Astrocyte of the spinal cord (primary cell): Measurements from ENCODE around the gene PHACTR3.

Experiments
- DNase-seq: peaks from one replicate; pipeline ENCODE4 v3.0.0; 2011; ENCODE audit warnings: low read depth, low spot score
- H3K4me3 ChIP-seq: 2 replicates; pipeline ENCODE4 v1.5.1; 2011; ENCODE audit warnings: low read depth, mild to moderate bottlenecking, low read length, moderate library complexity
- CTCF ChIP-seq: IDR thresholded peaks from 2 replicates; pipeline ENCODE4 v1.5.1; 2012; ENCODE audit warnings: low read depth, mild to moderate bottlenecking, low read length, inconsistent platforms
- in situ Hi-C: cut with HindIII; loops from 2 replicates; pipeline ENCODE4 v1.10.0; 2017; ENCODE audit warnings: low sequenced_read_pairs

The PHACTR3 gene

GRCh38 chr20:59861401-59861800, 257.1 kb downstream of the PHACTR3 start:
- TF ChIP-seq CTCF: no peak
- no peak for DNase-seq
- in situ Hi-C loops: no loop called here
- no peak overlapping the region for H3K4me3 ChIP-seq

- TF ChIP-seq CTCF: no peak
- no peak overlapping the region for H3K4me3 ChIP-seq
- in situ Hi-C loops: no loop called here
- no peak for DNase-seq
Observed at GRCh38 chr20:59863058-59863457, 258.7 kb downstream of the PHACTR3 start.

- H3K4me3 ChIP-seq: no peak overlapping the region
- no peak for TF ChIP-seq CTCF
- DNase-seq: no peak
- in situ Hi-C loops: no loop called here
Observed at GRCh38 chr20:59864726-59865125, 260.4 kb downstream of the PHACTR3 start.

GRCh38 chr20:59866338-59866737, 262.0 kb downstream of the PHACTR3 start:
- no peak for TF ChIP-seq CTCF
- in situ Hi-C loops: no loop called here
- H3K4me3 ChIP-seq: no peak overlapping the region
- no peak for DNase-seq

- in situ Hi-C loops: no loop called here
- no peak overlapping the region for H3K4me3 ChIP-seq
- TF ChIP-seq CTCF: no peak
- no peak for DNase-seq
Observed at GRCh38 chr20:59871096-59871495, 266.8 kb downstream of the PHACTR3 start.

- no peak for DNase-seq
- in situ Hi-C loops: no loop called here
- H3K4me3 ChIP-seq: no peak overlapping the region
- TF ChIP-seq CTCF: no peak
Observed at GRCh38 chr20:59873409-59873808, 269.1 kb downstream of the PHACTR3 start.

GRCh38 chr20:59880198-59880597, 275.9 kb downstream of the PHACTR3 start:
- TF ChIP-seq CTCF: no peak
- no peak overlapping the region for H3K4me3 ChIP-seq
- DNase-seq: no peak
- in situ Hi-C loops: no loop called here
